B cell (primary cell): ENCODE data around the gene DHRS1. TPM values are rescaled to one million over a fixed set of nuclear protein-coding genes. Genes with fewer than 3 reads are reported as not detected.
A peak's percentile ranks its signal among the peaks of the same experiment; 100 is the strongest.

Experiments used
- ATAC-seq: fragments of 200-7000 bp; cut with Tn5 transposase; one replicate; pipeline ENCODE4 v1.10.0; 2021; ENCODE audit warnings: low read depth, mild to moderate bottlenecking, moderate number of reproducible peaks, moderate library complexity
- CTCF ChIA-PET: fragments of 350-600 bp; sonication (Branson Sonifier 250); formaldehyde crosslinking; loops from one replicate; lab custom pipeline; 2021; ENCODE audit warnings: antibody characterized with exemption, inconsistent platforms; lab: Charles Lee
- POLR2A ChIA-PET: fragments of 350-600 bp; sonication (Branson Sonifier 250); formaldehyde crosslinking; loops from one replicate; lab custom pipeline; 2021; ENCODE audit warnings: antibody characterized with exemption; lab: Charles Lee
- DNase-seq: peaks from one replicate; pipeline ENCODE4 v3.0.0; 2013
- H2AFZ ChIP-seq: 2 replicates; pipeline ENCODE4 v1.6.1; 2012; ENCODE audit warnings: mild to moderate bottlenecking, low read depth, low read length; ENCODE audit not compliant: insufficient read depth, poor library complexity, severe bottlenecking
- H3K27ac ChIP-seq, 2 donors: 1 replicate in 1 of 2; 2 replicates in 1 of 2; pipeline ENCODE4 v1.5.1; 2012 to 2013; ENCODE audit warnings: low read length in 2 of 2, mild to moderate bottlenecking in 2 of 2, moderate library complexity in 1 of 2
- H3K27me3 ChIP-seq, 4 experiments: fragments of 200-600 bp in 1 of 4; sonication (generic) in 1 of 4; replicated peaks in 1 of 4; 1 replicate in 2 of 4; 2 replicates in 2 of 4; pipeline versions ENCODE4 v1.6.1 to v1.7.0; 2013 to 2016; ENCODE audit warnings: low read length in 3 of 4, mild to moderate bottlenecking in 2 of 4, mixed read lengths in 1 of 4, moderate library complexity in 1 of 4; ENCODE audit not compliant: insufficient read depth in 4 of 4, control insufficient read depth in 3 of 4; ENCODE audit errors: control extremely low read depth in 1 of 4
- H3K36me3 ChIP-seq, 2 experiments: replicated peaks in 1 of 2; 1 replicate in 1 of 2; 2 replicates in 1 of 2; pipeline versions ENCODE4 v1.6.1 to v1.7.1; 2013; ENCODE audit warnings: low read length in 1 of 2; ENCODE audit not compliant: insufficient read depth in 2 of 2, control insufficient read depth in 1 of 2; ENCODE audit errors: control extremely low read depth in 1 of 2, extremely low read depth in 1 of 2
- H3K4me1 ChIP-seq, 2 donors: fragments of 200-600 bp in 1 of 2; sonication (generic) in 1 of 2; 1 replicate in 1 of 2; 2 replicates in 1 of 2; pipeline versions ENCODE4 v1.5.1 to v1.6.1; 2013 to 2017; ENCODE audit warnings: low read length in 2 of 2; ENCODE audit not compliant: control insufficient read depth in 2 of 2, insufficient read depth in 2 of 2
- H3K4me2 ChIP-seq: replicated peaks from 2 replicates; pipeline ENCODE3; 2012; ENCODE audit warnings: mild to moderate bottlenecking, low read depth, low read length; ENCODE audit not compliant: poor library complexity, severe bottlenecking
- H3K4me3 ChIP-seq, 5 experiments: fragments of 200-600 bp in 1 of 5; sonication (generic) in 1 of 5; 1 replicate in 3 of 5; 2 replicates in 2 of 5; pipeline versions ENCODE4 v1.5.1 to v1.7.0; 2011 to 2016; ENCODE audit warnings: low read length in 4 of 5, mild to moderate bottlenecking in 4 of 5, low read depth in 2 of 5, control low read depth in 1 of 5, moderate library complexity in 1 of 5; ENCODE audit not compliant: insufficient read depth in 1 of 5; ENCODE audit errors: control extremely low read depth in 1 of 5, extremely low read depth in 1 of 5
- H3K79me2 ChIP-seq: fragments of 200-600 bp; sonication (generic); one replicate; pipeline ENCODE4 v1.6.0; 2016; ENCODE audit warnings: low read length; ENCODE audit not compliant: control insufficient read depth, insufficient read depth
- H3K9ac ChIP-seq: fragments of 200-600 bp; sonication (generic); 2 replicates; pipeline ENCODE4 v1.6.1; 2017; ENCODE audit warnings: mild to moderate bottlenecking, low read length, moderate library complexity
- H3K9me3 ChIP-seq, 3 donors: one replicate each; pipeline versions ENCODE4 v1.6.1 to v1.7.1; 2013; ENCODE audit warnings: low read length in 2 of 3; ENCODE audit not compliant: control insufficient read depth in 2 of 3, insufficient read depth in 1 of 3; ENCODE audit errors: control extremely low read depth in 1 of 3
- H4K20me1 ChIP-seq: 2 replicates; pipeline ENCODE4 v1.6.0; 2012; ENCODE audit warnings: mild to moderate bottlenecking, low read length; ENCODE audit not compliant: insufficient read depth, control insufficient read depth, poor library complexity, severe bottlenecking
- H3K27ac Mint-ChIP-seq: one replicate; pipeline ENCODE4 v1.8.0; 2021; ENCODE audit warnings: mixed read lengths
- H3K27me3 Mint-ChIP-seq: one replicate; pipeline ENCODE4 v1.8.0; 2021; ENCODE audit warnings: mixed read lengths
- H3K4me1 Mint-ChIP-seq: one replicate; pipeline ENCODE4 v1.8.0; 2021; ENCODE audit warnings: mixed read lengths
- H3K4me3 Mint-ChIP-seq: one replicate; pipeline ENCODE4 v1.8.0; 2021; ENCODE audit warnings: mixed read lengths
- H3K9me3 Mint-ChIP-seq: one replicate; pipeline ENCODE4 v1.8.0; 2022; ENCODE audit warnings: mixed read lengths; ENCODE audit not compliant: insufficient read depth
- EZH2 ChIP-seq: IDR thresholded peaks from 2 replicates; pipeline ENCODE4 v1.6.1; 2012; ENCODE audit warnings: borderline replicate concordance, low read depth, mild to moderate bottlenecking, moderate library complexity, low read length; ENCODE audit not compliant: insufficient read depth, poor library complexity, severe bottlenecking
- WGBS: methylation state at CpG from one replicate; pipeline ENCODE4 v1.1.5; 2013; ENCODE audit warnings: missing lambda C conversion rate; ENCODE audit not compliant: insufficient coverage; 5-methylcytosine and 5-hydroxymethylcytosine counted together
- intact Hi-C: fragments of 100-400 bp; cut with micrococcal nuclease; formaldehyde crosslinking; loops from one replicate; pipeline ENCODE4 v1.10.0; 2022
- polyA plus RNA-seq: library from polyadenylated mRNA; depleted of rRNA; stranded (reverse); fragments of >200 nt; gene quantifications from 2 replicates; pipeline ENCODE4 v1.2.3, GENCODE V29; 2012
- total RNA-seq, 2 donors: library from RNA; stranded (reverse); fragments of 120-200 nt in 1 of 2; gene quantifications; 1 replicate in 1 of 2; 2 replicates in 1 of 2; pipeline versions ENCODE4 v1.2.3 to v1.2.4, GENCODE V29; 2013 to 2022
- TF ChIP-seq, protein P1 (sequence below): fragments of 200-600 bp; IDR thresholded peaks from one replicate; pipeline ENCODE4 v1.8.0; 2022; ENCODE audit warnings: antibody characterized with exemption, mild to moderate bottlenecking

DHRS1 gene
- total and polyA plus RNA-seq, 2 donors (not counting 1 experiment from before 2014, with no cell fraction given): 42.7 to 76.9 TPM

DNA sequence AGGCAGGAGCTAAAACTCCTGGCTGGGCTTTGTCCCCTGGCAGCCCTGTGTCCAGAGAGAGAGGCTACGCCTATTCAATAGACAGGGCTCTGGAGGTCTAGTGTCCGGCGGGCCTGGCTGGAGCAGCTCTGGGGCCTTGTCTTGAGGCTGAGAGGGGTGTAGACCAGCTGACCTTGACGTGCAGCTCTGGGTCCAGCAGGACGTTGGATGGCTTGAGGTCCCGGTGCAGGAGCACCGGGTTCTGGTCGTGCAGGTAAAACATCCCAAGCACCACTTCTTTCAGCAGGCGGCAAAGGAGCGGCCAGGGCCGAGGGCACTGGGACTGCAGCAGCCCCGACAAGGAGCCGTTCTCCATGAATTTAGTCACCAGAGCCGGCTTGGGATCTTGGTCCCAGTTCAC, 39.3 kb upstream of the DHRS1 start:
- Histone ChIP-seq H3K4me3 (peak overlapping the region; percentile 85 to 98 (median 89)), H3K27me3 (peaks cover 0 to 25% (median 10%) of the 10 kb centered on the region in 4 experiments), H3K4me1 (peaks cover 32 to 40% of the 10 kb centered on the region in 2 donors), H4K20me1 (peaks cover 24% of the 10 kb centered on the region), H3K9ac (peak overlapping the region; percentile 91), H3K4me2 (peak overlapping the region; percentile 84), H2AFZ (peak overlapping the region; percentile 88), H3K79me2 (peaks cover 15% of the 10 kb centered on the region), H3K27ac (no peak overlapping the region), H3K36me3 (peaks cover 0 to 24% of the 10 kb centered on the region in 2 experiments), H3K9me3 (peaks cover 0 to 6% (median 0%) of the 10 kb centered on the region in 3 donors)
- WGBS: 87% methylated on average over 14 of the region's 14 CpGs
- Mint-ChIP-seq H3K4me1 (peaks cover 36% of the 10 kb centered on the region), H3K4me3 (peak overlapping the region; percentile 99), H3K27me3 (peaks cover 16% of the 10 kb centered on the region), H3K27ac (no peak overlapping the region), H3K9me3 (no peaks in the 10 kb centered on the region)
- intact Hi-C loops: loop anchor here (10.0 kb wide), 1 partner anchor 336 kb away; no protein-coding TSS in a partner anchor
- DNase-seq: no peak
- POLR2A ChIA-PET: interaction anchor here (1.1 to 1.8 kb wide), 3 partner anchors 27 to 97 kb away, joined by 4 to 5 read pairs (median 4); partner anchors contain the start of genes CBLN3, KHNYN and TINF2
- CTCF ChIA-PET: interaction anchor here (0.6 to 16.1 kb wide), 6 partner anchors 27 to 96 kb away, joined by 3 to 650 read pairs (median 5); partner anchors contain the start of genes CBLN3, CIDEB, KHNYN and RABGGTA
- no peak for TF ChIP-seq EZH2
- no peak for ATAC-seq

DNA sequence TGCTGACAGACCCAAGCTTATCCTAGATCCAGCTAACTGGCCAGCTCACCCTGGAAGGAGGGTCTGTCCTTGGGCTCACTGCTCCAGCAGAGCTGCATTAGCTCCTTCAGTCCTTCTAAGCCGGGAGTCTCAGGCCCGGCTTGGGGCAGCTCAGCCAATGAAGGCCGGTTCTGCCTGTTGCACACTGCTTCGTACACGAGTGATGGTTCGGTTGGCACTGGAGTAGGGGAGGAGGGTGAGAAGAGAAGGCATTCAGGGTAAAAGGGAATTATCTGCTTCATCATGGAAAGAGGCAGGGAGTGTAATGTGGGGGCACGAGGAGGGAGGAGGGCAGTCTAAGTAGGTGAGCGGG, 38.2 kb upstream of the DHRS1 start:
- peaks cover 0 to 6% (median 0%) of the 10 kb centered on the region in 3 donors for H3K9me3 ChIP-seq
- H3K4me2 ChIP-seq: no peak overlapping the region
- H2AFZ ChIP-seq: no peak overlapping the region
- Mint-ChIP-seq H3K4me3 (peak overlapping the region; percentile 99), H3K27ac (peak overlapping the region; percentile 53), H3K9me3 (no peaks in the 10 kb centered on the region), H3K27me3 (peaks cover 19% of the 10 kb centered on the region), H3K4me1 (peaks cover 43% of the 10 kb centered on the region)
- peaks cover 0 to 24% of the 10 kb centered on the region in 2 experiments for H3K36me3 ChIP-seq
- no peak overlapping the region for H3K27ac ChIP-seq
- TF ChIP-seq EZH2: no peak
- TF ChIP-seq, protein P1, sequence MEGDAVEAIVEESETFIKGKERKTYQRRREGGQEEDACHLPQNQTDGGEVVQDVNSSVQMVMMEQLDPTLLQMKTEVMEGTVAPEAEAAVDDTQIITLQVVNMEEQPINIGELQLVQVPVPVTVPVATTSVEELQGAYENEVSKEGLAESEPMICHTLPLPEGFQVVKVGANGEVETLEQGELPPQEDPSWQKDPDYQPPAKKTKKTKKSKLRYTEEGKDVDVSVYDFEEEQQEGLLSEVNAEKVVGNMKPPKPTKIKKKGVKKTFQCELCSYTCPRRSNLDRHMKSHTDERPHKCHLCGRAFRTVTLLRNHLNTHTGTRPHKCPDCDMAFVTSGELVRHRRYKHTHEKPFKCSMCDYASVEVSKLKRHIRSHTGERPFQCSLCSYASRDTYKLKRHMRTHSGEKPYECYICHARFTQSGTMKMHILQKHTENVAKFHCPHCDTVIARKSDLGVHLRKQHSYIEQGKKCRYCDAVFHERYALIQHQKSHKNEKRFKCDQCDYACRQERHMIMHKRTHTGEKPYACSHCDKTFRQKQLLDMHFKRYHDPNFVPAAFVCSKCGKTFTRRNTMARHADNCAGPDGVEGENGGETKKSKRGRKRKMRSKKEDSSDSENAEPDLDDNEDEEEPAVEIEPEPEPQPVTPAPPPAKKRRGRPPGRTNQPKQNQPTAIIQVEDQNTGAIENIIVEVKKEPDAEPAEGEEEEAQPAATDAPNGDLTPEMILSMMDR: no peak
- H3K79me2 ChIP-seq: peaks cover 15% of the 10 kb centered on the region
- CTCF ChIA-PET: interaction anchor here (1.4 to 16.1 kb wide), 3 partner anchors 30 to 93 kb away, joined by 4 to 650 read pairs (median 6); partner anchors contain the start of genes CBLN3, CIDEB, KHNYN and RABGGTA
- ATAC-seq (no peak), DNase-seq (no peak)
- H3K4me3 ChIP-seq: no peak overlapping the region
- POLR2A ChIA-PET: interaction anchor here (1.8 kb wide), 1 partner anchor 92 kb away, joined by 4 read pairs; the partner anchor contains the start of genes CBLN3 and KHNYN
- intact Hi-C loops: loop anchor here (10.0 kb wide), 1 partner anchor 337 kb away; no protein-coding TSS in a partner anchor
- peaks cover 42 to 50% of the 10 kb centered on the region in 2 donors for H3K4me1 ChIP-seq
- 99% methylated on average over 6 of the region's 8 CpGs for WGBS
- peaks cover 0 to 34% (median 14%) of the 10 kb centered on the region in 4 experiments for H3K27me3 ChIP-seq
- no peak overlapping the region for H3K9ac ChIP-seq
- peaks cover 25% of the 10 kb centered on the region for H4K20me1 ChIP-seq
